Medulla oblongata (tissue), 1 donor: ENCODE results near the gene EEIG1.

Source experiments
- DNase-seq: peaks from one replicate; pipeline ENCODE4 v3.0.0-alpha.2; 2015; ENCODE audit errors: extremely low spot score

The EEIG1 gene

GRCh38 chr9:127941062-127941960, 39.5 kb downstream of the EEIG1 start:
- DNase-seq, result no peak

DNA sequence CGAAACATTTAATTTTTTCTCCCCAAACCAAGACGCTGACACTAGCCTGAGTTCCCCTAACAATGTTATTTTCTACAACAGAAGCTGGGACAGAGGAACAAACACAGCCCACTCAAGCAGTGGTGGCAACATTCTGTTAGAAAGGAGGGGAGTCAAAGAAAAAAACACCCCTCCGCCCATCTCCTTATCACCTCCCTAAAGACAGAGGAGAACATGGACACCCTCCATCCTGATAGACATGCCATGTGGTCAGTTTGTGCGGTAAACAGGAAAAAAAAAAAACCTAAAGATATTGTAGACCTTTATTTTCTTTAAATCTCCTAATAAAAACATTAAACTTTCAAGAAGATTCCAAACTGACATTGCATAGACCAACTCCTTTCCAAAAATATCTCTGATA, 40.2 kb downstream of the EEIG1 start:
- no peak for DNase-seq

GRCh38 chr9:127938298-127938690, 42.5 kb downstream of the EEIG1 start:
- no peak for DNase-seq

DNA sequence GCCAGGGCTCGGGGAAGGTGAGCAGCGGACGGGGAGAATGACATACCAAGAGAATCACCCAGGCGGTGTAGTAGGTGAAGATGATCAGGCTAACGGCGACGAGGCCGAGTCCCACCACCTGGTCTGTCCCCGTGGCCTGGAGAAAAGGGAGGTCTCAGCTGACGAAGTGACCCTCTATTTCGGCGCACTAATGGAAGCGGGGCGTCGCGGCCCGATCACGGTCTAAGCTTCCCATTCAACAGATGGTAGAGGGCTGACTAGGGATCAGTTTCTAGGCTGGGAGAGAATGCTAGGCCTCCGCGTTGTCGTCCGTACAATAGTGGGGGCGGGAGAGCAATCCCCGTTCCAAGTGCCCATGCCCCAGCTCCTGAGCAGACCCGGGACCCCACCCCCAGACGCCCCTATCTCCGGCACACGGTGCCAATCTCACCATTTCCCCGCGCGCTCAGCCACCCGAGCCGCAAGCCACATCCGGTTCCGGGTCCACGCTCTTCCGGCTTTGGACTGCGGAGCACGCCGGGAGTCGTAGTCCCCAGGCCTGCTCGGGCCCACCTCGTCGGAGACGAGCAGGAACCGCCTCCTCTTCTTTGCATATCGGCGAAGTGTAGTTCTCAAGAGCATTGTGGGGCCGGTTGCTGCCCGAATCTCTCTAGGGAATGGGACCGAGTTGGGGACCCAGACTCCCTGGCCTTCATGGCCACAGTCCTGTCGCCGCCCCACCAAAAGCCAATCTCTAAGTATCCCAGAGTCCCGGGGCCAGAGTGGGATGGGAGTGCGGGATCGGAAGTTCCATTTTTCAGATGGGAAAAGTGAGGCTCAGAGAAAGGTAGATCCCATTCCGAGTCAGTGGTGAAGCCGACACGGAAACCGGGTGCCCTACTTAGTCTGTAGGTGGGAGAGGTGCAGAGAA, 43.1 kb downstream of the EEIG1 start, which contains the start of gene DPM2:
Gene DPM2, minus strand, starts transcription at position 467 of the 910 bp plus-strand sequence. Its CDS starts 34 bp downstream, at position 433.
- DNase-seq, result peak; percentile 86

GRCh38 chr9:127937056-127937387, 43.8 kb downstream of the EEIG1 start:
- DNase-seq, result no peak

- DNase-seq, result no peak
Measured at GRCh38 chr9:127936347-127936852, 44.4 kb downstream of the EEIG1 start.

- no peak for DNase-seq
Measured at GRCh38 chr9:127935765-127936221, 45.0 kb downstream of the EEIG1 start.

DNA sequence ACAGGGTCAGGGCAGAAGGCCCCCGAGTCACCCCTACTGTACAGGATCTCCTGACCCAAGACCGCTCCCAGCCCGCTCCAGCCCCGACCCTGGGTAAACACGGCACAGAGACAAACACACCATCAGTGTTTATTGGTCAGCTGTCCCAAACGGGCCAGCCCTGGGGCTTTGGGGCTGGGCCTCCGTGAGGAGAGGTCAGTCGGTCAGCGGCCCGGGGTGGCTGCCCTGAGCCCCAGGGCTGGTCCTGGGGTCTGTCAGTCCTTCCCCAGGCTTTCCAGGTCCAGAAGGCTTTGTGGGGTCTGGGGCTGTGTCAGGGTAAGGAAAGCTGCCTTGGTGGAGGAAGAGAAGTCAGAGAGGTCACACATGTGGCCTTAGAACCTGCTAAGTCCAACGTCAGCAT, 45.8 kb downstream of the EEIG1 start:
- DNase-seq, result no peak

DNA sequence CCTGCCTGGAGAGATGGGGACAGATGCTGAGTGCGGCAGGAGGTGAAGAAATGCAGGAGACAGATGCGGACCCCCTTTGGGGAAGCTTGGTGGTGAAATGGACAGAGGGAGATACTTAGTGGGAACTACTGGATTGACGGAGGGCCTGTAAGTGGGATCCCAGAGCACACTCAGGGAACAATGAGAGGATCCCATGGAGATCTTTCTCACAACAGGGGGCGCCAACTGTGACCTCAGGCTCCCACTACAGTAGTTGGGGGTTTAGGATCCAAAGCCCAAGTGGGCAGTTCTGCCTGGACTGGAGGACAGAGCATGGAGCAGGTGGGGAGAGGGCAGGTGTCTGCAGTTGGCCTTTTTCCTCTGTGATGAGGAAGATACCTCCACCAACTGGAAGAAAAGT, 46.5 kb downstream of the EEIG1 start:
- DNase-seq, result no peak

- no peak for DNase-seq
Measured at GRCh38 chr9:127931092-127931881, 49.5 kb downstream of the EEIG1 start.
